ENCODE measurements around the gene DYNC2H1.

The DYNC2H1 gene

DNA sequence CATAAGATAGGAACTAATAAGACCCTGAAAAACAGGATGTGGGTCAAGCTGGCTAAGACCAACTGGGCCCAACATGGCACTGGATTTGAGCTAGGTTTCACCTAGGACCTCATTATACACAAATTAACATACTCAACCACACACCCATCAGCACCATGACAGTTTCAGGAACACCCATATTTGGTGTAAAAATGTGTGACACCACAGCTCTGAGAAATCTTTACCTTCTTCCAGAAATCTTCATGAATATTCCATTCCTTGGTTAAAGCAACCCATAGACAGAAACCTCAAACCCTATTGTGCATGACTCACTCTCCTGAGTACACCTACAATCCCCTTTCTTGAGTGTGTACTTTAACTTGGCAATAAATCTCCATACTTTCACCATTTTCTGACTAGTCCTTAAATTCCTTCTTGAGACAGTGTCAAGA is 378.8 kb downstream of the DYNC2H1 start:
- Histone ChIP-seq H3K9me3 (ENCODE audit: control insufficient read depth, low read length) (peaks cover 15% of the 10 kb centered on the region), H3K4me3 (ENCODE audit: extremely low read depth, insufficient read depth, low read length, poor library complexity, severe bottlenecking) (no peak overlapping the region), H3K36me3 (ENCODE audit: control insufficient read depth, insufficient read depth, low read length) (no peaks in the 10 kb centered on the region), H3K4me1 (ENCODE audit: control insufficient read depth, insufficient read depth, low read length, poor library complexity, severe bottlenecking) (no peaks in the 10 kb centered on the region), H3K27ac (ENCODE audit: low read depth, low read length, severe bottlenecking) (no peak overlapping the region)

DNA sequence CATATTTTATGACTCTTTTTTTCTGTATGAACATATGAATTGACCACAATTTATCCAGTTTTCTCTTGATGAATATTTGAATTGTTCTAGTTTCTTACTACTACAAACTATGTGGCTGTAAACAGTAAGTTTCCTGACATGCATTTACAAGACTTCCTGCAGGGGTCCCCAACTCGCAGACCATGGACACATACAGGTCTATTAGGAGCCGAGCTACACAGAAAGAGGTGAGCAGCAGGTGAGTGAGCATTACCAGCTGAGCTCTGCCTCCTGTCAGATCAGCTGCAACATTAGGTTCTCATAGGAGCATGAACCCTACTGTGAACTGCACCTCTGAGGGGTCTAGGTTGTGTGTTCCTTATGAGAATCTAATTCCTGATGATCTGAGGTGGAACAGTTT is 379.4 kb downstream of the DYNC2H1 start:
- H3K9me3 ChIP-seq (ENCODE audit: control insufficient read depth, low read length), result peaks cover 15% of the 10 kb centered on the region
- no peaks in the 10 kb centered on the region for H3K36me3 ChIP-seq (ENCODE audit: control insufficient read depth, insufficient read depth, low read length)
- no peaks in the 10 kb centered on the region for H3K4me1 ChIP-seq (ENCODE audit: control insufficient read depth, insufficient read depth, low read length, poor library complexity, severe bottlenecking)
- H3K27ac ChIP-seq (ENCODE audit: low read depth, low read length, severe bottlenecking), result no peak overlapping the region
- 100% methylated on average over 1 of the region's 2 CpGs for WGBS, 2 experiments (ENCODE audit: insufficient coverage in 2 of 2)
- H3K4me3 ChIP-seq (ENCODE audit: extremely low read depth, insufficient read depth, low read length, poor library complexity, severe bottlenecking), result no peak overlapping the region

DNA sequence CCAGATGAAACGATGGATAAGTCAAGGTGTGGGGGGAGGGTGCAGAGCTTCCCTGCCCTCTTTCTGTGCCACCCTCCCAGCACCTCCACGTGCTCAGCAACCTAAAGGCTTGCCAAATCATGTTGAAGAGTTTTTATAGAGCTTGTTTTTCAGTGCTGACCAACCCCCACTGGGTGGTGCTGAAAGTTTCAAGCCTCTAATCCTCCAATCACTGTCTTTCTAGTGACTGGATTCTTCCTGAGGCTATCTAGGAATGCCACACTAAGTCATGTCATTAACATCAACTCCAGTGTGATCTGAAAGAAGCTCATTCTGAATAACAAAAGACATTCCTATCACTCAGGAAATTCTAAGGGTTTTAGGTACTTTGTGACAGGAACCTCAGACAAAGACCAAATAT is 382.6 kb downstream of the DYNC2H1 start:
- Histone ChIP-seq H3K4me3 (ENCODE audit: extremely low read depth, insufficient read depth, low read length, poor library complexity, severe bottlenecking) (no peak overlapping the region), H3K4me1 (ENCODE audit: control insufficient read depth, insufficient read depth, low read length, poor library complexity, severe bottlenecking) (no peaks in the 10 kb centered on the region), H3K36me3 (ENCODE audit: control insufficient read depth, insufficient read depth, low read length) (no peaks in the 10 kb centered on the region), H3K9me3 (ENCODE audit: control insufficient read depth, low read length) (peaks cover 15% of the 10 kb centered on the region), H3K27ac (ENCODE audit: low read depth, low read length, severe bottlenecking) (no peak overlapping the region)
- WGBS, 2 experiments (ENCODE audit: insufficient coverage in 2 of 2), result no CpG with 5 or more reads among the region's 2 CpGs

DNA sequence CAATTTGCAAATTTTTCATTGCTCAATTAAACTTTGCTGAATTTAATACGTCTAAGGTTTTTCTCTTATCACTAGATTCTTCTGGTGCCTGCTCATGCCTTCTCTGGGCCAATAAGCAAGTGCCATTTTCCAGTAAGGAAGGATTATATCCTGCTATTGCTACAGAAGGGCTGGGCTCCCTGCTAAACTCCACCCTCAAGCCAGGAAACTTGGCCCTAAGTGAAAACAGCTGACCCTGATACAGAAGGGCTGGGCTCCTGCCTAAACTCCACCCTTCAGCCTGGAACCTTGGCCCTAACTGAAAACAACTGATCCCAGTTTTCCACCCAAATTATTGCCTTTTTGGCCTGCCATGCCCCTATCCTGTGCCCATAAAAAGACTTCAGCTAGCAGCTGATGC is 385.3 kb downstream of the DYNC2H1 start:
- Histone ChIP-seq H3K4me1 (ENCODE audit: control insufficient read depth, insufficient read depth, low read length, poor library complexity, severe bottlenecking) (no peaks in the 10 kb centered on the region), H3K4me3 (ENCODE audit: extremely low read depth, insufficient read depth, low read length, poor library complexity, severe bottlenecking) (no peak overlapping the region), H3K9me3 (ENCODE audit: control insufficient read depth, low read length) (peaks cover 8% of the 10 kb centered on the region), H3K27ac (ENCODE audit: low read depth, low read length, severe bottlenecking) (no peak overlapping the region), H3K36me3 (ENCODE audit: control insufficient read depth, insufficient read depth, low read length) (no peaks in the 10 kb centered on the region)
- 83% methylated on average over 1 of the region's 1 CpG; no CpG with 5 or more reads in 1 of the 2 experiments for WGBS, 2 experiments (ENCODE audit: insufficient coverage in 2 of 2)

DNA sequence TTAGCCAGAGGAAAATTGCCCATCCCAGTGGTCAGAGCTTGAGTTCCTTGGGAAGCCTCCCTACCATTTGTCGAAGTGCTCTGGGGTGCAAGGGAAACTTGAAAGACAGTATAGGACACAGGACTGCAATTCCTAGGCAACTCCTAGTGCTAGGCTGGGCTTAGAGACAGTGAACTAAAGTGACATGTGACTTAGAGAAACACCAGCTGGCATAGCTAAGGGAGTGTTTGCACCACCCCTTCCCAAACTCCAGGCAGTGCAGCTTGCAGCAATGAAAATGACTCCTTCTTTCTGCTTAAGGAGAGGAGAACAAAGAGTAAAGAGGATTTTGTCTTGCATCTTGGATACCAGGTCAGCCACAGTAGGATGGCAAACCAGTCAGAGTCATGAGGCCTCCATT is 388.0 kb downstream of the DYNC2H1 start:
- no peaks in the 10 kb centered on the region for H3K9me3 ChIP-seq (ENCODE audit: control insufficient read depth, low read length)
- H3K36me3 ChIP-seq (ENCODE audit: control insufficient read depth, insufficient read depth, low read length), result no peaks in the 10 kb centered on the region
- H3K4me1 ChIP-seq (ENCODE audit: control insufficient read depth, insufficient read depth, low read length, poor library complexity, severe bottlenecking), result no peaks in the 10 kb centered on the region
- H3K27ac ChIP-seq (ENCODE audit: low read depth, low read length, severe bottlenecking), result no peak overlapping the region
- H3K4me3 ChIP-seq (ENCODE audit: extremely low read depth, insufficient read depth, low read length, poor library complexity, severe bottlenecking), result no peak overlapping the region
- 75 to 100% methylated on average over 1 of the region's 1 CpG for WGBS, 2 experiments (ENCODE audit: insufficient coverage in 2 of 2)

DNA sequence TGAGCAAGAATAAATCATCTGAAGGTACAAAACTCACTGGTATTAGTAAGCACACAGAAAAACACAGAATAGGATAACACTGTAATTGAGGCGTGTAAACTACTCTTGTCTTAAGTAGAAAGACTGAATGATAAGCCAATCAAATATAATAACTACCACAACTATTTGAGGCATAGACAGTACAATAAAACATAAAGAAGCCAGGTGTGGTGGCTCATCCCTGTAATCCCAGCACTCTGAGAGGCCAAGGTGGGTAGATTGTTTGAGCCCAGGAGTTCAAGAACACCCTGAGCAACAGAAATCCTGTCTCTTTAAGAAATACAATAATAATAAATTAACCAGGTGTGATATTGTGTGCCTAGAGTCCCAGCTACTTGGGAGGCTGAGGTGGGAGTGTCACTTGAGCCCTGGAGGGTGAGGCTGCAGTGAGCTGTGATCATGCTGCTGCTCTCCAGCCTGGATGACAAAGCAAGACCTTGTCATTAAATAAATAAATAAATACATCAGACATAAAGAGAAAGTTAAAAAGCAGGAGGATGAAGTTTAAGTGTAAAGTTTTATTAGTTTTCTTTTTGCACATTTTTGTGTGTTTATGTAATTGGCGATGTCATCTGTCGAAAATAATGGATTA is 390.6 kb downstream of the DYNC2H1 start:
- no peak overlapping the region for H3K27ac ChIP-seq (ENCODE audit: low read depth, low read length, severe bottlenecking)
- no peaks in the 10 kb centered on the region for H3K4me1 ChIP-seq (ENCODE audit: control insufficient read depth, insufficient read depth, low read length, poor library complexity, severe bottlenecking)
- WGBS, 2 experiments (ENCODE audit: insufficient coverage in 2 of 2), result 100% methylated on average over 1 of the region's 3 CpGs; no CpG with 5 or more reads in 1 of the 2 experiments
- no peak overlapping the region for H3K4me3 ChIP-seq (ENCODE audit: extremely low read depth, insufficient read depth, low read length, poor library complexity, severe bottlenecking)
- H3K9me3 ChIP-seq (ENCODE audit: control insufficient read depth, low read length), result no peaks in the 10 kb centered on the region
- H3K36me3 ChIP-seq (ENCODE audit: control insufficient read depth, insufficient read depth, low read length), result no peaks in the 10 kb centered on the region

DNA sequence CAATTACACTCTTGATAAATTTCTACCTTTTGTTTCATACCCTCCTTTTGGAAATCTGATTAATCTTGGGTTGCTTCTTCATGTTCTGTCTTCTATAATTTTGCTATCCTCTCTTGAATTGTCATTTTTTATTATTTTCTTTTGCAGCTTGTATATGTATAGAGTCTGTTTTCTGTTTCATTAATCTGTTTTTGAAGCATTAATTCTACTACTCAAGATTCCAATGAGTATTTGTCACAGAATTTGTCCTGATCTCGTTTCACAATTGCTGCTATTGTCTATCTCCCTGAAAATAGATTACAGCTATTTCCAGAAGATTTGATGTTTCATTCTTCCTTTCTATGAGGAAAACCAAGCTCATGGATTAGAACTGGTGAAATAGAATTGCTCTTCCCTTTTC is 406.1 kb downstream of the DYNC2H1 start:
- 57% methylated on average over 1 of the region's 1 CpG; no CpG with 5 or more reads in 1 of the 2 experiments for WGBS, 2 experiments (ENCODE audit: insufficient coverage in 2 of 2)
- Histone ChIP-seq H3K4me1 (ENCODE audit: control insufficient read depth, insufficient read depth, low read length, poor library complexity, severe bottlenecking) (no peaks in the 10 kb centered on the region), H3K36me3 (ENCODE audit: control insufficient read depth, insufficient read depth, low read length) (no peaks in the 10 kb centered on the region)

DNA sequence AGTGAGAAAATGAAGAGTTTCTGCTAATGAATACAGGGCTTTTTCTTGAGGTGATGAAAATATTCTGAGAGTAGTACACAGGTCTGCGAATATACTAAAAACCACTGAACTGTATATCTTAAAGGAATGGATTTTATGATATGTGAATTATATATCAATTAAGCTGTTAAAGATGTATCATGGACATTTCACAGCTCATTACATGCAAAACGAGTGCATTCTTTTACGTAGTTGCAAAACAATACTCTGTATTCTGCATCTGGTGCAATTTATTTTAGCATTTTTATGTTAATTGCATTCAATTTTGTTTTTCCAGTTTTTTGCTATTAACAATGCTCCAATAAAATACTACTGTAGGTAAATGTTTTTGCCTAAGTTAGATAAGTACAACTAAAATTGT is 411.6 kb downstream of the DYNC2H1 start:
- no peaks in the 10 kb centered on the region for H3K36me3 ChIP-seq (ENCODE audit: control insufficient read depth, insufficient read depth, low read length)
- WGBS, 2 experiments (ENCODE audit: insufficient coverage in 2 of 2), result 100% methylated on average over 1 of the region's 3 CpGs; no CpG with 5 or more reads in 1 of the 2 experiments
- H3K27ac ChIP-seq (ENCODE audit: low read depth, low read length, severe bottlenecking), result no peak overlapping the region
- no peak overlapping the region for H3K4me3 ChIP-seq (ENCODE audit: extremely low read depth, insufficient read depth, low read length, poor library complexity, severe bottlenecking)
- H3K9me3 ChIP-seq (ENCODE audit: control insufficient read depth, low read length), result peaks cover 2% of the 10 kb centered on the region
- no peaks in the 10 kb centered on the region for H3K4me1 ChIP-seq (ENCODE audit: control insufficient read depth, insufficient read depth, low read length, poor library complexity, severe bottlenecking)

More for the DNA sequence above, 406.1 kb downstream of the DYNC2H1 start:
- no peak overlapping the region for H3K27ac ChIP-seq (ENCODE audit: low read depth, low read length, severe bottlenecking)
- H3K4me3 ChIP-seq (ENCODE audit: extremely low read depth, insufficient read depth, low read length, poor library complexity, severe bottlenecking), result no peak overlapping the region
- H3K9me3 ChIP-seq (ENCODE audit: control insufficient read depth, low read length), result no peaks in the 10 kb centered on the region

DNA sequence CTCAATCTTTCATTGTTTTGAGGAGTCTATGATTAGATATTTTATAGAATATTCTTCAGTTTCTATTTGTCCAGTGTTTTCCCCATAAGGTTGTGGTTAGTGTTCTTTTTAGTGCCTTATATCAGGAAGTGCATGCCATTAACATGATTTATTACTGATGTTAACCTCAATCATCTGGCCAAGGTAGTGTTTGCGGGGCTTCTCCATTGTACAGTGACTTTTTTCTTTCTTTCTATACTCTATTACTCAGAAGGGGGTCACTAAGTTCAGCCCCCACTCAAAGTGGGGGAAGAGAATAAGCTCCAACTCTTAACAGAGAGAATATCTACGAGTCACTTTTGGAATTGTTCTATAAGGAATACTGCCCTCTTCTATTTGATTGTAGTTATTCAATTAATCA is 415.8 kb downstream of the DYNC2H1 start:
- Histone ChIP-seq H3K9me3 (ENCODE audit: control insufficient read depth, low read length) (peaks cover 2% of the 10 kb centered on the region), H3K4me1 (ENCODE audit: control insufficient read depth, insufficient read depth, low read length, poor library complexity, severe bottlenecking) (peaks cover 21% of the 10 kb centered on the region), H3K27ac (ENCODE audit: low read depth, low read length, severe bottlenecking) (no peak overlapping the region), H3K4me3 (ENCODE audit: extremely low read depth, insufficient read depth, low read length, poor library complexity, severe bottlenecking) (no peak overlapping the region), H3K36me3 (ENCODE audit: control insufficient read depth, insufficient read depth, low read length) (no peaks in the 10 kb centered on the region)
- no CpG with 5 or more reads among the region's 2 CpGs for WGBS, 2 experiments (ENCODE audit: insufficient coverage in 2 of 2)

DNA sequence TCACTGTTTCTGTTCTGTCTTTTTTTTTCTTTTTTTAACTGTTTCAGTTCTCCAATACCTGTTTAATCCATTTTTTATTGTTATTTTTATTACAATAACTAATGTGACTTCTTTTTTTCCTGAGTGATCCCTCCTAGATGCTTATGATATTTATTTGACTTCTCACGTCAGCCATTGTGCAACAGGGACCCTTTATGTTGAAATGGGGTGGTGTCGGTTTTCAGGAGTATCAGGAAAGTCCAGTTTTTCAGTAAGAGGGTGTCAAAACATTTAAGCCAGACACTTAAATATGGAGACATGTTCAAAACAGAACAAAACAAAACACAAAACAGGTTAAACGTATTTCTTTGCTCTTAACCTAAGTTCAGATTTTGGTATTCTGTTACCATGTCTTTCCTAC is 418.8 kb downstream of the DYNC2H1 start:
- H3K27ac ChIP-seq (ENCODE audit: low read depth, low read length, severe bottlenecking), result peak overlapping the region; percentile 89
- whole genome bisulfite sequencing, 2 experiments (ENCODE audit: insufficient coverage in 2 of 2), result 100% methylated on average over 2 of the region's 3 CpGs; no CpG with 5 or more reads in 1 of the 2 experiments
- peaks cover 33% of the 10 kb centered on the region for H3K4me1 ChIP-seq (ENCODE audit: control insufficient read depth, insufficient read depth, low read length, poor library complexity, severe bottlenecking)
- no peaks in the 10 kb centered on the region for H3K36me3 ChIP-seq (ENCODE audit: control insufficient read depth, insufficient read depth, low read length)
- H3K4me3 ChIP-seq (ENCODE audit: extremely low read depth, insufficient read depth, low read length, poor library complexity, severe bottlenecking), result no peak overlapping the region
- H3K9me3 ChIP-seq (ENCODE audit: control insufficient read depth, low read length), result no peaks in the 10 kb centered on the region

DNA sequence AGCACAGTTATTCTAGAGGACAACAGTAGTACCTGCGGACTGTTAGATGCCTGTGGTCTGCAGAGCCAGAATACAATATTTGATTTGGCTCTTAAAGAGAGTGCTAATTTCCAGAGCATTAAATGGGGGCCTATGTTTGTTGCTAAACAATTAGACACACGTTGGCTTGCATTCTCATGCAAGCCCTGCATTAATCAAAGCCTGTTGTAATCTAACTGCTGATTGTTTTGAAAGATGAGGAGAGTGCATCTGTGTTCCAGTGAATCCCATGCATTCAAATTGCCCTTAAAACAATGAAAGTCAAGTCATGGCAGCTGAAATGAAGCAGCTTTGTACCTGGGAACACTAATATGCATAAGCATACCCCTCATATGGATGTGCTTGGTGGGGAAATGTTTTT is 419.4 kb downstream of the DYNC2H1 start:
- H3K4me3 ChIP-seq (ENCODE audit: extremely low read depth, insufficient read depth, low read length, poor library complexity, severe bottlenecking), result no peak overlapping the region
- 100% methylated on average over 1 of the region's 2 CpGs for WGBS, 2 experiments (ENCODE audit: insufficient coverage in 2 of 2)
- no peaks in the 10 kb centered on the region for H3K36me3 ChIP-seq (ENCODE audit: control insufficient read depth, insufficient read depth, low read length)
- peak overlapping the region; percentile 89 for H3K27ac ChIP-seq (ENCODE audit: low read depth, low read length, severe bottlenecking)
- peaks cover 33% of the 10 kb centered on the region for H3K4me1 ChIP-seq (ENCODE audit: control insufficient read depth, insufficient read depth, low read length, poor library complexity, severe bottlenecking)
- no peaks in the 10 kb centered on the region for H3K9me3 ChIP-seq (ENCODE audit: control insufficient read depth, low read length)
